Psoas muscle (tissue), 8 donors: Measurements from ENCODE around the gene HSP90AB1. TPM values are rescaled to one million over a fixed set of nuclear protein-coding genes. Genes with fewer than 3 reads are reported as not detected.
A peak's percentile ranks its signal among the peaks of the same experiment; 100 is the strongest.

Experiments used
- ATAC-seq, 4 donors: fragments of 200-7000 bp; cut with Tn5 transposase; one replicate each; pipeline ENCODE4 v1.9.1; 2020; ENCODE audit warnings: moderate library complexity in 3 of 4, mild to moderate bottlenecking in 2 of 4
- DNase-seq, 2 donors: peaks; one replicate each; pipeline ENCODE4 v3.0.0-alpha.2; 2020
- H3K27ac ChIP-seq: fragments of 200-600 bp; one replicate; pipeline ENCODE4 v1.8.0; 2022
- H3K27me3 ChIP-seq, 3 donors: fragments of 200-600 bp in 1 of 3; one replicate each; pipeline versions ENCODE4 v1.6.1 to v1.8.0; 2013 to 2022; ENCODE audit warnings: low read length in 2 of 3, mild to moderate bottlenecking in 2 of 3, moderate library complexity in 1 of 3; ENCODE audit not compliant: insufficient read depth in 3 of 3
- H3K36me3 ChIP-seq, 2 donors: fragments of 200-600 bp in 1 of 2; one replicate each; pipeline versions ENCODE4 v1.6.1 to v1.8.0; 2013 to 2022; ENCODE audit warnings: low read depth in 1 of 2, mild to moderate bottlenecking in 1 of 2, moderate library complexity in 1 of 2; ENCODE audit not compliant: insufficient read depth in 1 of 2
- H3K4me1 ChIP-seq: fragments of 200-600 bp; one replicate; pipeline ENCODE4 v1.8.0; 2022
- H3K4me3 ChIP-seq: fragments of 200-600 bp; one replicate; pipeline ENCODE4 v1.8.0; 2022; ENCODE audit warnings: mild to moderate bottlenecking
- H3K9me3 ChIP-seq: fragments of 200-600 bp; one replicate; pipeline ENCODE4 v1.8.0; 2022
- WGBS, 3 donors: extraction: QIAGEN DNeasy Blood & Tissue Kit; methylation state at CpG; one replicate each; pipeline versions ENCODE4 v1.1.6 to v1.1.7; 2013; 5-methylcytosine and 5-hydroxymethylcytosine counted together
- intact Hi-C, 2 donors: fragments of 100-400 bp; cut with DNase I; formaldehyde crosslinking; loops; one replicate each; pipeline versions ENCODE4 v1.11.0 to v1.14.2; 2022
- polyA plus RNA-seq, 3 donors: library from polyadenylated mRNA; stranded (reverse); fragments of 200-250 nt; gene quantifications; one replicate each; pipeline ENCODE4 v1.2.3, GENCODE V29; 2013
- total RNA-seq, 4 donors: library from RNA; stranded (reverse); fragmentation: NEBNext Ultra II Directional in 2 of 4; extraction: Animal tissue kit (Norgen Biotek cat#: 25700) in 2 of 4; gene quantifications; one replicate each; pipeline versions ENCODE4 v1.2.1 to v1.2.4, GENCODE V29; 2021 to 2023
- TF ChIP-seq, protein P1 (sequence below): fragments of 200-600 bp; IDR thresholded peaks from one replicate; pipeline ENCODE4 v1.8.0; 2022; ENCODE audit warnings: antibody characterized with exemption
- donor health status: healthy with polysubstance abuse.
- donor health status: DM: no; HTN: no; CAD: no; lungs with moderate emphysema.
- donor health status: Bipolar disorder and iron deficiency.
- donor health status: healthy.
- donor health status: DM: yes; HTN: yes; CAD: no.
- donor health status: DM: no; HTN: no; CAD: no.
- donor health status: DM: no; HTN: no; CAD: no.
- donor health status: DM: yes; HTN: yes; CAD: no.

Gene HSP90AB1
- total and polyA plus RNA-seq, 7 donors, result 743 to 1,595 (median 1,150) TPM

DNA sequence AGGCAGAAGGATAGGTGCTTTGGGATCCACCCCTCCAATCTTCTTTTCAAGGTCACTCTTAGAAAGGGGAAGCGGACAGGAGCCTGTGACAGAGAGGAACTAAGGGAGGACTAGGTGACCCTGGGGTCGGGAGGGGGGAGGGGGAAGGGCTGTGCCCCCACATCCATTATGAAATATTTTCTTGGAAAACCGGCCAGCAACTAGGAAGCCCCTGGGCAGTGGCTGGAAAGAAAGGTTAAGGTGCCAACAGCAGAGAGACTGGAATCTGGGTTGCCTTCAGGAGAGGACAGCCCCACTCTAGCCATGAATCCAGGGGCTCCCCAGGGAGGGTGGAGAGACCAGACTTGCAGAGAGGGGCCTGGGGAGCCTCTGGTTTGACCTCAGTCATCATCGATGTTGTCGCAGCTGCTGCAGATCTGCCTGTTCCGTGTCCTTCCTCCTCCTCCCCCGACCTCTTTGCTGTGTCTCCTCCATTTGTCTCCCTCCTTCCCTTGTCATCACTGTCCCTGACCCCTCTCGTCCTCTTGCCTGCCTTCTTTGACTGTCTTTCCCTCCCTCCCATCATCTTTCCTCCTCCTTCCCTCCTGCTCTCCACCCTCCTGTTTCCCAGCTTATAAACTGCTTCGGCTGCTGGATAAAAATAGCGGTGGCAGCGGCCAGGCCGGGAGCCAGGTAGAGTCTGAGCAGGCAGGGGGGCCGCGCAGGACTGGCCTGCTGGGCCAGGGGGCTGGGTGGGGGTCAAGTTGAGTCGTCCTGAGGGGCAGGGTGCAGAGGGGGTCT, 20.3 kb upstream of the HSP90AB1 start:
- no peaks in the 10 kb centered on the region for H3K9me3 ChIP-seq
- intact Hi-C loops, result loop anchor here in 1 of 2 donors (5.0 kb wide), 1 partner anchor 124 kb away; no protein-coding TSS in a partner anchor
- H3K27me3 ChIP-seq, result no peaks in the 10 kb centered on the region
- H3K4me3 ChIP-seq, result peak overlapping the region; percentile 71
- peak overlapping the region; percentile 87 for H3K27ac ChIP-seq
- H3K4me1 ChIP-seq, result peaks cover 67% of the 10 kb centered on the region
- peak in 3 of 4 donors; percentile 46 to 60 (median 50) for ATAC-seq
- peak in 1 of 2 donors; percentile 67 for DNase-seq
- 20 to 23% (median 22%) methylated on average over 14 to 15 of the region's 15 CpGs for WGBS, 3 donors
- TF ChIP-seq, protein P1, sequence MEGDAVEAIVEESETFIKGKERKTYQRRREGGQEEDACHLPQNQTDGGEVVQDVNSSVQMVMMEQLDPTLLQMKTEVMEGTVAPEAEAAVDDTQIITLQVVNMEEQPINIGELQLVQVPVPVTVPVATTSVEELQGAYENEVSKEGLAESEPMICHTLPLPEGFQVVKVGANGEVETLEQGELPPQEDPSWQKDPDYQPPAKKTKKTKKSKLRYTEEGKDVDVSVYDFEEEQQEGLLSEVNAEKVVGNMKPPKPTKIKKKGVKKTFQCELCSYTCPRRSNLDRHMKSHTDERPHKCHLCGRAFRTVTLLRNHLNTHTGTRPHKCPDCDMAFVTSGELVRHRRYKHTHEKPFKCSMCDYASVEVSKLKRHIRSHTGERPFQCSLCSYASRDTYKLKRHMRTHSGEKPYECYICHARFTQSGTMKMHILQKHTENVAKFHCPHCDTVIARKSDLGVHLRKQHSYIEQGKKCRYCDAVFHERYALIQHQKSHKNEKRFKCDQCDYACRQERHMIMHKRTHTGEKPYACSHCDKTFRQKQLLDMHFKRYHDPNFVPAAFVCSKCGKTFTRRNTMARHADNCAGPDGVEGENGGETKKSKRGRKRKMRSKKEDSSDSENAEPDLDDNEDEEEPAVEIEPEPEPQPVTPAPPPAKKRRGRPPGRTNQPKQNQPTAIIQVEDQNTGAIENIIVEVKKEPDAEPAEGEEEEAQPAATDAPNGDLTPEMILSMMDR, result no peak
- peaks cover 0 to 21% of the 10 kb centered on the region in 2 donors for H3K36me3 ChIP-seq

DNA sequence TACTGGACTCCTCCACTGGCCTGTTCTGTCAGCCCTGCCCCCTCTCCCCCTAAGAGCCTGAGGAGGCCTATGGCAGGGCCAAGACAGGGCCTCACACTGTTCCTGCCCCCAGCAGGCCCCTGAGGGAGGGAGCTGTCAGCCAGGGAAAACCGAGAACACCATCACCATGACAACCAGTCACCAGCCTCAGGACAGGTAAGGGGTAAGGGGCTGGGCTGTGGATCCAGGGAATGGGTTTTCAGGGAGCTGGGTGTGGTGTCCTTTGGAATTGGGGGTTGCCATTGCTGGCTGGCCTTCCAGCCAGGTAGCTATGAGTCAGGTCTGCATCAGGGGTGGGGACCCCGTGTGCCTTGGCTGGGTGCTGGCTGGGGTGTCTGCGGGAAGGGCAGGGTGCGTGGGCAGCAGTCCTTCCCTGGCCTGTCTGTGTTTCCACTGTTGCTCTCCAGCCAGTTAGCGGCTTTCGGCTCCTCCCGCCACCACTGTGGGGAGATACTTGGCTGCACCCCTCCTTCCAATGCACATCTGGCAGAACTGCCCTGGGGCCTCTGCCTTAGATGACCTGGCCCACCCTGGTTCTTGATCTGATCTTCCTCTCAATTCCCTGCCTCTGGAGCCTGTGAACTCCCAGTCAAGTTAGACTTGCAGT, 19.6 kb upstream of the HSP90AB1 start:
- no peaks in the 10 kb centered on the region for H3K27me3 ChIP-seq
- DNase-seq (no peak), ATAC-seq (peak in 3 of 4 donors; percentile 3 to 14 (median 5))
- peaks cover 63% of the 10 kb centered on the region for H3K4me1 ChIP-seq
- TF ChIP-seq, protein P1, result no peak
- WGBS, 3 donors, result 13 to 43% (median 16%) methylated on average over 7 of the region's 7 CpGs
- H3K4me3 ChIP-seq, result peak overlapping the region; percentile 71
- peaks cover 0 to 28% of the 10 kb centered on the region in 2 donors for H3K36me3 ChIP-seq
- intact Hi-C loops, result loop anchor here in 1 of 2 donors (5.0 kb wide), 1 partner anchor 125 kb away; no protein-coding TSS in a partner anchor
- H3K9me3 ChIP-seq, result no peaks in the 10 kb centered on the region
- H3K27ac ChIP-seq, result peak overlapping the region; percentile 87

DNA sequence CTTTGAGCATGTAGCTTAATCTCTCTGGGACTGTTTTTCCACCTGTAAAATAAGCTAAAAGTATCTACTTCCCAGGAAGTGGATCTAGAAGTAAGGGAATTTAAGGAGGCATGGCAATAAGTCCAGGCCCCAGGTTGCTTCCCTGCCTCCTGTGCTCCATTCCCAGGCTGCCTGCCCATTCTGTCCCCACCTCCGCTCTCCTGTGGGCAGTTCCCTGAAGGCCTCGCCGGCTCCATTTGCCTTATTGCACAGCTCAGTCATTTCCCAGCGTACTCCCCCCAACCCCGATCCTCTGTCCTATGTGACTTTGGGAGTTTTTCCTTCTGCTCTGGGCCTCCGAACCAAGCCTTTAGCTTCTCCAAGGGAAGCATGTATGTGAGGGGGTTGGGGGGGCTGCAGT, 18.9 kb upstream of the HSP90AB1 start:
- TF ChIP-seq, protein P1, result no peak
- 36 to 61% (median 49%) methylated on average over 6 of the region's 6 CpGs for WGBS, 3 donors
- DNase-seq, result no peak
- no peaks in the 10 kb centered on the region for H3K9me3 ChIP-seq
- peaks cover 65% of the 10 kb centered on the region for H3K4me1 ChIP-seq
- peaks cover 2 to 36% of the 10 kb centered on the region in 2 donors for H3K36me3 ChIP-seq
- peak overlapping the region; percentile 87 for H3K27ac ChIP-seq
- H3K27me3 ChIP-seq, result no peaks in the 10 kb centered on the region
- intact Hi-C loops, result loop anchor here in 1 of 2 donors (5.0 kb wide), 1 partner anchor 126 kb away; no protein-coding TSS in a partner anchor
- no peak for ATAC-seq
- peak overlapping the region; percentile 71 for H3K4me3 ChIP-seq

DNA sequence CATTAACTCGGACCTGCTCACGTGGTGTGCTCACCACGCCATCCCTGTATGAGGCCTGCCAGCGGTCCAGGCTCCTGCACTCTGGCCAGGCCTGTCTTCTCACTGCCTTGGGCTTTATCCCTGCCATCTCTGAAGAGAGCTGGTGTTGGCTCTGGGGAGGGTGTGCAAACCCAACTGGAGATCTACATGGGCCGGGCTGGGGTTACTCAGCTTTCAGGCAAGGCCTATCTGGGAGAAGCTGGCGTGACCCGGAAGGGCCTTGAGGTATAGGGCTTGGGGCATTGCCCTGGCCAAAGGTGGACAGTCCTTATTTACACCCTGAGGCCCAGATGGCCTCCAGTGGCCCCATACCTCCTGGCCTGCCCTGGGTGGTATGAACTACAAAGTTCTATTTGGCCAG, 18.5 kb upstream of the HSP90AB1 start:
- DNase-seq, result no peak
- H3K27ac ChIP-seq, result peak overlapping the region; percentile 87
- intact Hi-C loops, result loop anchor here in 1 of 2 donors (5.0 kb wide), 1 partner anchor 126 kb away; no protein-coding TSS in a partner anchor
- ATAC-seq, result peak in 2 of 4 donors; percentile 2 to 16
- no peaks in the 10 kb centered on the region for H3K27me3 ChIP-seq
- H3K4me1 ChIP-seq, result peaks cover 68% of the 10 kb centered on the region
- H3K4me3 ChIP-seq, result peak overlapping the region; percentile 71
- whole genome bisulfite sequencing, 3 donors, result 43 to 54% (median 46%) methylated on average over 7 of the region's 7 CpGs
- H3K9me3 ChIP-seq, result no peaks in the 10 kb centered on the region
- peaks cover 2 to 40% of the 10 kb centered on the region in 2 donors for H3K36me3 ChIP-seq
- TF ChIP-seq, protein P1, result no peak
